Peyer's patch (tissue), 4 donors: ENCODE results near the gene SURF1. TPM values are rescaled to one million over a fixed set of nuclear protein-coding genes. Genes with fewer than 3 reads are reported as not detected.

Source experiments
- DNase-seq, 3 donors: peaks; one replicate each; pipeline ENCODE4 v3.0.0-alpha.2; 2017 to 2019
- H3K27ac ChIP-seq, 4 donors: fragments of 200-600 bp; sonication (generic); one replicate each; pipeline ENCODE4 v1.5.1; 2016 to 2019
- H3K27me3 ChIP-seq, 2 donors: fragments of 200-600 bp; sonication (generic); one replicate each; pipeline ENCODE4 v1.5.1; 2019
- H3K36me3 ChIP-seq, 3 donors: fragments of 200-600 bp; sonication (generic); one replicate each; pipeline ENCODE4 v1.5.1; 2016 to 2019
- H3K4me1 ChIP-seq, 4 donors: fragments of 200-600 bp; sonication (generic); one replicate each; pipeline ENCODE4 v1.5.1; 2016 to 2019
- H3K4me3 ChIP-seq, 4 donors: fragments of 200-600 bp; sonication (generic); 1 replicate in 3 of 4; 2 replicates in 1 of 4; pipeline ENCODE4 v1.5.1; 2016 to 2019; ENCODE audit warnings: mild to moderate bottlenecking in 1 of 4
- H3K9me3 ChIP-seq, 4 donors: fragments of 200-600 bp; sonication (generic); one replicate each; pipeline ENCODE4 v1.5.1; 2016 to 2019; ENCODE audit warnings: mild to moderate bottlenecking in 1 of 4
- POLR2A ChIP-seq, 2 donors: fragments of 450-650 bp; IDR thresholded peaks; one replicate each; pipeline ENCODE4 v1.5.1; 2017; ENCODE audit warnings: antibody characterized with exemption in 2 of 2, mild to moderate bottlenecking in 2 of 2, moderate library complexity in 2 of 2
- total RNA-seq, 4 donors: library from RNA; depleted of rRNA; stranded (reverse); fragments of >200 nt; gene quantifications; one replicate each; pipeline ENCODE4 v1.1.0, GENCODE V29; 2016
- TF ChIP-seq, protein P1 (sequence below), 6 experiments: fragments of 450-650 bp in 4 of 6; fragments of 200-600 bp in 2 of 6; sonication (generic) in 1 of 6; IDR thresholded peaks; one replicate each; pipeline ENCODE4 v1.5.1; 2017 to 2019; ENCODE audit warnings: antibody characterized with exemption in 6 of 6, mild to moderate bottlenecking in 3 of 6, moderate library complexity in 1 of 6

SURF1 gene
- total RNA-seq, 4 donors from 2014 or later: 41.2 to 75.1 (median 53.4) TPM

DNA sequence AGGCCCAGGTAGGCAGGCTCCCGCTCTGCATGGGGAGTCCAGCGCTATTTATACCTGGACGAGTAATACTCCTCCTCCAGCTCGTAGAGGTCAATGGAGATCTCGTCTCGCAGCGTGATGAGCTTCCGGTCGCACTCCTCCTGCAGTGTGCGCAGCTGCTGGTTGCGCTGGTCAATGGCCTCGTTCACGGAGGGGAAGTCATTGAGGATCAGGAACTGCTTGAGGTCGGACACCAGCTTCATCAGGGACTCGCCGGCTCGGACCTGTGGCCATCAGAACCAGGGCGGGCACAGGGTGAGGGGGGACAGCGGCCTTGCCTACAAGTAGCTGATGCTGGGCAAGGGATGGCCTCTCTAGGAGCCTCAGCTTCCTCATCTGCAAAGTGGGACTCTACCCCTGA, 12.2 kb downstream of the SURF1 start:
- Histone ChIP-seq H3K27me3 (no peaks in the 10 kb centered on the region), H3K36me3 (peaks cover 0 to 59% (median 0%) of the 10 kb centered on the region in 3 donors), H3K4me3 (no peak overlapping the region), H3K9me3 (no peaks in the 10 kb centered on the region), H3K4me1 (peaks cover 0 to 36% (median 17%) of the 10 kb centered on the region in 4 donors), H3K27ac (no peak overlapping the region)
- no peak for DNase-seq
- TF ChIP-seq POLR2A (IDR thresholded peaks at IDR 0.05): no peak
- TF ChIP-seq, protein P1, sequence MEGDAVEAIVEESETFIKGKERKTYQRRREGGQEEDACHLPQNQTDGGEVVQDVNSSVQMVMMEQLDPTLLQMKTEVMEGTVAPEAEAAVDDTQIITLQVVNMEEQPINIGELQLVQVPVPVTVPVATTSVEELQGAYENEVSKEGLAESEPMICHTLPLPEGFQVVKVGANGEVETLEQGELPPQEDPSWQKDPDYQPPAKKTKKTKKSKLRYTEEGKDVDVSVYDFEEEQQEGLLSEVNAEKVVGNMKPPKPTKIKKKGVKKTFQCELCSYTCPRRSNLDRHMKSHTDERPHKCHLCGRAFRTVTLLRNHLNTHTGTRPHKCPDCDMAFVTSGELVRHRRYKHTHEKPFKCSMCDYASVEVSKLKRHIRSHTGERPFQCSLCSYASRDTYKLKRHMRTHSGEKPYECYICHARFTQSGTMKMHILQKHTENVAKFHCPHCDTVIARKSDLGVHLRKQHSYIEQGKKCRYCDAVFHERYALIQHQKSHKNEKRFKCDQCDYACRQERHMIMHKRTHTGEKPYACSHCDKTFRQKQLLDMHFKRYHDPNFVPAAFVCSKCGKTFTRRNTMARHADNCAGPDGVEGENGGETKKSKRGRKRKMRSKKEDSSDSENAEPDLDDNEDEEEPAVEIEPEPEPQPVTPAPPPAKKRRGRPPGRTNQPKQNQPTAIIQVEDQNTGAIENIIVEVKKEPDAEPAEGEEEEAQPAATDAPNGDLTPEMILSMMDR (IDR thresholded peaks at IDR 0.05): no peak

DNA sequence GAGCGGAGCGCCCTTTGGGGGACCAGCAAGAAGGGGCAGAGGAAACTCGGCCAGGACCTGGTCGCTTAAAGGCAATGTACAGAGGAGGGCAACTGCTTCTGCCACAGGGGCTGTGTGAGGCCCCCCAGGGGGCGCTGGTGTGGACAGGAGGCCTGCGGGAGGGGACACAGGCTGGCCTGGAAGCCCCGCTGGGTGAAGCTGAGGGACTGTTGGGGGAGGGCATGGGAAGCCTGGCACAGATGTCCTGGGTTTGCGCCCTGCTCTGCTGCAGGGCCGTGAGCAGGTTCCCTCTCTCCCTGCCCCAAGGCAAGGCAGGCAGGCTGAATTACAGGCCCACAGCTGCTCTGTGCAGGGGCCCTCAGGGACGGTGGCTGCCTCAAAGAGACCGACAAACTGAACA, 13.7 kb downstream of the SURF1 start:
- no peaks in the 10 kb centered on the region for H3K9me3 ChIP-seq
- peaks cover 0 to 35% (median 13%) of the 10 kb centered on the region in 4 donors for H3K4me1 ChIP-seq
- no peak for DNase-seq
- no peak overlapping the region for H3K4me3 ChIP-seq
- H3K27me3 ChIP-seq: no peaks in the 10 kb centered on the region
- TF ChIP-seq, protein P1 (IDR thresholded peaks at IDR 0.05): no peak
- no peak for TF ChIP-seq POLR2A (IDR thresholded peaks at IDR 0.05)
- peak overlapping the region in 1 of 4 donors; percentile 69 for H3K27ac ChIP-seq
- H3K36me3 ChIP-seq: peaks cover 0 to 58% (median 0%) of the 10 kb centered on the region in 3 donors

DNA sequence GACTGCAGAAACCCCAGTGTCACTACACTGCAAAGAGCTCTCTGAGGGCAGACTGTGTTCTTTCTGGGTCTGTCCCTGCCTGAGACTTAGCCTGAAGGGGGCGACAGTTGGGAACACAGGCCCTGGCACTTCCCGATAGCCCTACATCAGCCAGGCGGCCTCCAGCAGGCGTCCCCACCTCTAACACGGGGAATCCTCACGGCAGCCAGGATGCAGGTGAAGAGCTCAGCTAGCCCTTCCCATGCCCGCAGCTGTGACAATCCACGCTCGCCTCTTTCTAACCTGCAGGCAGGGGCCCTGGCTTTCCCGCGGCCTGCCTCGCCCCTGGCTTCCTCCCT, 14.2 kb downstream of the SURF1 start:
- Histone ChIP-seq H3K36me3 (peaks cover 0 to 58% (median 0%) of the 10 kb centered on the region in 3 donors), H3K4me3 (no peak overlapping the region), H3K9me3 (no peaks in the 10 kb centered on the region), H3K27me3 (no peaks in the 10 kb centered on the region), H3K4me1 (peaks cover 0 to 30% (median 11%) of the 10 kb centered on the region in 4 donors), H3K27ac (peak overlapping the region in 1 of 4 donors; percentile 69)
- TF ChIP-seq, protein P1 (IDR thresholded peaks at IDR 0.05): peak in 1 of 6 experiments; percentile 13
- no peak for TF ChIP-seq POLR2A (IDR thresholded peaks at IDR 0.05)
- DNase-seq: no peak

DNA sequence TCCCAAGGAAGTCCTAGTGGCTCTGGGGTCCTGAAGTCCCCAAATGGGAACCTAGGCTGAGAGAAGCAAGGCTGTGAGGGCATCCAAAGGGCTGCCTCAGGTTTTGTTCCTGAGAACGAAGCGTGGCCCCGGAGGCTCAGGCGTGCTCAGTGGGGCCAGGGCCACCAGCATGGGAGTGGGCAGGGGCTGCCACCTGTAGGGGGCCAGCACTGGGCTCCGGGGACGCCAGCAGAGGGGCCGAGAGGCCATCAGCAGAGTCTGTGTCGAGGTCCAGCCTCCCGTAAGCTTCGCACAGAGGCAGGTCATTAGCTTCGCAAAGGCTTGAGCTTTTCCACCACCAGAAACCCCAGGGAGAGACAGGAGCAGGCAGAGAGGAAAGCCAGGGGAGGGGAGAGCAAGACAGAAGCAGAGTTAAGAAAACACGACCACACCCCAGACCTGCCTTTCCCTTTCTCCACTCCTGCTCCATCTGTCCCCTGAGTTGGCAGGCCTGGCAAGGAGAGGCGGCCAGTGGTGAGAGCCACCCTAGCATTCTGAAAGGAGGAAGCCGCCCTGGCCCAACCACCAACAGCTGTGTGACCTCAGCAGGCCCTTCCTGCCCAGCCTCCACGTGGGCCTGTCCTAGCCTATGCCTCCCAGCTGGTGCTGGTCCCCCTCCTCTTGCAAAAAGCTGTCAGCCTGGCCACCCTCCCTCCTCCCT, 14.8 kb downstream of the SURF1 start:
- peak in 2 of 3 donors; percentile 57 to 70 for DNase-seq

DNA sequence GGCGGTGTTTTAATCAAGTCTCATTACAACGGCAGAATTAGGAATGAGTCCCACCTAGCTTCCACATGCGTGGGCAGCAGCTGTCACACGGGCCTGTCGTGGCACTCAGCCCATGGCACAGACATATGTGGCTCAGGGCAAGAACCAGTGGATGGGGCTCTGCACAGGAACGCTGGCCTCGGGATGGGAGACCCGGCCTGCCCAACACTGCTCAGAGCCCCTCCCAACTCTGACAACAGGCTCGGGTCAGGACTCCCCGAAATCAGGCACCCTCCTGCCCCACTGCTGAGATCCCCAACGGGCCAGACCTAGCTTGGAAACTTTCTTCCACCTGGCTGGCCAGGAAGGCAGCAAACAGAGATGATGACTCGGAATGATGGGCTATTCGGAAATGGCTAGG, 15.4 kb downstream of the SURF1 start:
- Histone ChIP-seq H3K4me3 (no peak overlapping the region), H3K9me3 (no peaks in the 10 kb centered on the region), H3K27me3 (no peaks in the 10 kb centered on the region), H3K4me1 (peaks cover 0 to 21% (median 6%) of the 10 kb centered on the region in 4 donors), H3K27ac (peak overlapping the region in 1 of 4 donors; percentile 69), H3K36me3 (peaks cover 0 to 58% (median 0%) of the 10 kb centered on the region in 3 donors)
- no peak for DNase-seq
- no peak for TF ChIP-seq POLR2A (IDR thresholded peaks at IDR 0.05)
- TF ChIP-seq, protein P1 (IDR thresholded peaks at IDR 0.05): no peak

More for the DNA sequence above, 14.8 kb downstream of the SURF1 start:
- no peaks in the 10 kb centered on the region for H3K27me3 ChIP-seq
- no peak overlapping the region for H3K4me3 ChIP-seq
- peaks cover 0 to 25% (median 9%) of the 10 kb centered on the region in 4 donors for H3K4me1 ChIP-seq
- peaks cover 0 to 58% (median 0%) of the 10 kb centered on the region in 3 donors for H3K36me3 ChIP-seq
- TF ChIP-seq POLR2A (IDR thresholded peaks at IDR 0.05): no peak
- TF ChIP-seq, protein P1 (IDR thresholded peaks at IDR 0.05): no peak
- H3K9me3 ChIP-seq: no peaks in the 10 kb centered on the region
- peak overlapping the region in 1 of 4 donors; percentile 69 for H3K27ac ChIP-seq
